Aorta (tissue), 5 donors: ENCODE measurements around the gene ANKRD27. TPM values are rescaled to one million over a fixed set of nuclear protein-coding genes. Genes with fewer than 3 reads are reported as not detected.
"Not testable (repeated sequence)": the region's sequence is repeated elsewhere in the genome, so short reads cannot be mapped to it uniquely, and the experiment has no call there.

Source experiments
- ATAC-seq: fragments of 200-7000 bp; cut with Tn5 transposase; one replicate; pipeline ENCODE4 v1.9.1; 2022; ENCODE audit warnings: moderate library complexity; ENCODE audit not compliant: low FRiP score
- DNase-seq, 2 donors: peaks; one replicate each; pipeline ENCODE4 v3.0.0-alpha.2; 2020
- H3K27ac ChIP-seq, 2 donors: one replicate each; pipeline ENCODE4 v1.5.1; 2013; ENCODE audit warnings: low read length in 2 of 2, mild to moderate bottlenecking in 2 of 2, moderate library complexity in 2 of 2, control low read depth in 1 of 2, inconsistent platforms in 1 of 2, low read depth in 1 of 2
- H3K27me3 ChIP-seq, 2 donors: one replicate each; pipeline ENCODE4 v1.6.1; 2013; ENCODE audit warnings: control low read depth in 1 of 2, low read length in 1 of 2, mild to moderate bottlenecking in 1 of 2, moderate library complexity in 1 of 2; ENCODE audit not compliant: insufficient read depth in 2 of 2, control insufficient read depth in 1 of 2
- H3K36me3 ChIP-seq, 2 donors: one replicate each; pipeline ENCODE4 v1.6.1; 2013; ENCODE audit warnings: control low read depth in 1 of 2, low read length in 1 of 2, mild to moderate bottlenecking in 1 of 2; ENCODE audit not compliant: insufficient read depth in 2 of 2, control insufficient read depth in 1 of 2
- H3K4me1 ChIP-seq, 2 donors: one replicate each; pipeline ENCODE4 v1.6.1; 2013; ENCODE audit warnings: low read length in 2 of 2, control low read depth in 1 of 2, mild to moderate bottlenecking in 1 of 2, moderate library complexity in 1 of 2; ENCODE audit not compliant: insufficient read depth in 2 of 2, control insufficient read depth in 1 of 2
- H3K4me3 ChIP-seq, 2 donors: one replicate each; pipeline ENCODE4 v1.5.1; 2013; ENCODE audit warnings: low read length in 2 of 2, control low read depth in 1 of 2, mild to moderate bottlenecking in 1 of 2
- H3K9me3 ChIP-seq: one replicate; pipeline ENCODE4 v1.6.1; 2013; ENCODE audit warnings: mild to moderate bottlenecking, low read length; ENCODE audit not compliant: control insufficient read depth
- WGBS, 2 donors: extraction: QIAGEN DNeasy Blood & Tissue Kit; methylation state at CpG; one replicate each; pipeline ENCODE4 v1.1.7; 2013; 5-methylcytosine and 5-hydroxymethylcytosine counted together
- intact Hi-C, 2 donors: fragments of 100-400 bp; cut with DNase I; formaldehyde crosslinking; loops; one replicate each; pipeline versions ENCODE4 v1.14.2 to v1.15.0; 2022
- polyA plus RNA-seq, 2 donors: library from polyadenylated mRNA; stranded (reverse); fragments of 200-250 nt; gene quantifications; one replicate each; pipeline ENCODE4 v1.2.3, GENCODE V29; 2013
- total RNA-seq, 2 donors: library from RNA; stranded (reverse); fragmentation: NEBNext Ultra II Directional; extraction: Animal tissue kit (Norgen Biotek cat#: 25700); gene quantifications; one replicate each; pipeline ENCODE4 v1.2.1, GENCODE V29; 2021
- donor health status: healthy with polysubstance abuse.
- donor health status: Bipolar disorder and iron deficiency.
- donor health status: DM: no; HTN: no; CAD: no.
- donor health status: DM: no; HTN: no; CAD: no.
- donor health status: DM: yes; HTN: yes; CAD: no.

The ANKRD27 gene
- total and polyA plus RNA-seq, 4 donors, result 11.0 to 30.9 (median 21.1) TPM

DNA sequence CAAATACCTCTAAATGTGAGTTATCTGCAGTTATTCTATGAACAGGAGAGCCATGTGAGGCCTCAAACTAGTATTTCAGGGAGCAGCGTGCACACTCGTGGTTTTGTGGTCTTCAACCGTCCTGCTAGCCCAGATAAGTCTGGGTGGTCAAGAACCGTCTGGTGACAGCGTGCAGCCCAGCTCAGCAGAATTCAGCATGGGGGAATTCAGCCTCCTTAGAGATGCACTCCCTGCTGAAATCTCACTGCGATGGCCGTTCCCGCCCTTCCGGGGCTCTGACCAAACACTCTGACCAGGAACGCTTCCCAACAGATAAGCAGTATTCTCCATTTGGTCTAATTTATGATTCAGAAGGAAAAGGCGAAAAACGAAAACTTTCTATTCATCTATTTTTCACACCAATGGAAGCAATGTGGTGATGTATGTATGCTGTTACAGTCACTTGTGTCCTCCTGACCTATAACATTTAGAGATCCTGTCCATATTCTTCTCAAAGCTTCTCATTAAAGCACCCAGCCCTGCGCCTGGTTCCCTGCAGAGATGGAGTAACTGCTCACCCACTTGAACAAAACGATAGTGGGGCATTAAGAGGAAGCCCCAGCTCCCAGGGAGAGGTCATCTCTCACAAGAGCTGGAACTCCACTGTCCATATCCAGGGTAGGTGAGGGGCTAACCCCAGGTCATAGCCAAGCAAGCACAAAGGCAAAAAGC, 2.9 kb downstream of the ANKRD27 start:
- Histone ChIP-seq H3K4me1 (no peaks in the 10 kb centered on the region), H3K4me3 (no peak overlapping the region), H3K36me3 (no peaks in the 10 kb centered on the region), H3K27ac (no peak overlapping the region), H3K27me3 (no peaks in the 10 kb centered on the region), H3K9me3 (no peaks in the 10 kb centered on the region)
- 85 to 86% methylated on average over 14 of the region's 14 CpGs for WGBS, 2 donors
- intact Hi-C loops, result loop anchor here in 1 of 2 donors (10.0 kb wide), 2 partner anchors 303 to 327 kb away; partner anchors contain the start of genes CEP89, FAAP24 and ZNF507
- ATAC-seq (no peak), DNase-seq (no peak)

DNA sequence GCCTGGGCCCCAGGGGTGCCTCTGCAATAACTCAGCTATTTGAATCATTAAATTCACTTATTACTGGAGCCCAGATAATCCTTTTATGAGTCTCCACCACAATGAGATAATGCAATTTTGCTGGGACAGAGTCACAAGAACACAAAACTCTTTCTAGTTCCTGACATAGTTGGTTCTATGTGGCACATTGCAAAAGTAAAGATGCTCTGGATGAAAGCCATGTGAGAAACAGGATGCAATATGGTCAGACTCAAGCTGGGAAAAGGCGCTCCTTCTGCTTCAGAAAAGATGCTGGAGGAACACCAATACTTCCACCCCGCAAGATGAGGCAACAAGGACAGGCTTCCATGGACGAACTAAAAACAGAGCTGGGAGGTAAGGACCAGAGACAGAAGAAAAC, 5.7 kb downstream of the ANKRD27 start:
- Histone ChIP-seq H3K27ac (no peak overlapping the region), H3K4me1 (no peaks in the 10 kb centered on the region), H3K4me3 (no peak overlapping the region), H3K36me3 (no peaks in the 10 kb centered on the region), H3K9me3 (no peaks in the 10 kb centered on the region), H3K27me3 (no peaks in the 10 kb centered on the region)
- DNase-seq, result no peak
- intact Hi-C loops, result no loop called here
- no peak for ATAC-seq
- 95% methylated on average over 3 of the region's 3 CpGs for WGBS, 2 donors

DNA sequence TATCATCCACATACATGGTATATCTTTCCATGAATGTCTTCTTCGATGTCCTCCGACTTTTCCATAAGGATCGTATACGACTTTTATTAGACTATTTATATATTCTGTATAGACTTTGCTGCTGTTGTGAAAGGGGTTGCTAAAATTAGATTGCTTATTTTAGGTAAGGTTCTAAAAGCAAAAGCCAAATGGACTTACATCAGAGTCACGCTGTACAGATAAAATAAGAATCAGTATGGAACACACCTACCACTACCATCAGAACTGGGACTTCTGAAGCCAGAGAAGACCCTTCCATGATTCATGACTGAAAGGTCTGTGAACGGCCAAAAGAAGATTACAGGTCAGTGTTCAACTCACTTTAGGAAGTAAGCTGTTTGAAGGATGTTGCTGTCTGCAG, 8.9 kb downstream of the ANKRD27 start:
- H3K36me3 ChIP-seq, result no peaks in the 10 kb centered on the region
- DNase-seq (no peak), ATAC-seq (no peak)
- H3K4me1 ChIP-seq, result no peaks in the 10 kb centered on the region
- H3K9me3 ChIP-seq, result no peaks in the 10 kb centered on the region
- intact Hi-C loops, result no loop called here
- H3K27me3 ChIP-seq, result no peaks in the 10 kb centered on the region
- WGBS, 2 donors, result 77 to 83% methylated on average over 6 of the region's 6 CpGs
- H3K27ac ChIP-seq, result no peak overlapping the region
- H3K4me3 ChIP-seq, result no peak overlapping the region

DNA sequence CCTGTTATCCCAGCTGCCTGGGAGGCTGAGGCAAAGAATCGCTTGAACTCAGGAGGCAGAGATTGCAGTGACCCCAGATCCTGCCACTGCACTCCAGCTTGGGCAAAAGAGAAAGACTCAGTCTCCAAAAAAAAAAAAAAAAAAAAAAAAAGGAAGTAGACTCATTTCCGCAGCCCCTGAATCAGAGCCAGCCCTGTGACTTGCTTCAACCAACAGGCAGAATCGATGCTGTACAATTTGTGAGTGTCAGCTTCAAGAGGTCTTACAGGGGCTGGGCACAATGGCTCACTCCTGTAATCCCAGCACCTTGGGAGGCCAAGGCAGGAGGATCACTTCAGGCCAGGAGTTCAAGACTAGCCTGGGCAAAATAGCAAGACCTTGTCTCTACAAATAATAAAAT, 12.8 kb downstream of the ANKRD27 start:
- WGBS, 2 donors, result 48 to 51% methylated on average over 3 of the region's 3 CpGs
- ATAC-seq, result no peak

DNA sequence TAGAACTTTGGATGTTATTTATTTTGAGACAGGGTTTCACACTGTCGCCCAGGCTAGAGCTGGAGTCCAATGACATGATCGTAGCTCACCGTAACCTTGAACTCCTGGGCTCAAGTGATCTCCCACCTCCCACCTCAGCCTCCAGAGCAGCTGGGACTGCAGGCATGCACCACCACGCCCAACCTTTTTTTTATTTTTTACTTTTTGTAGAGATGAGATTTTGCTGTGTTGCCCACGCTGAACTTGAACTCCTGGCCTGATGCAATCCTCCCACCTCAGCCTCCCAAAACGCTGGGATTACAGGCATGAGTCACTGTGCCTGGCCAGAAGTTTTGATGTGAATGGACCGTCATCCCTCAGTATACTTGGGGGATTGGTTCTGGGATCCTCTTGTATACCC, 13.7 kb downstream of the ANKRD27 start:
- ATAC-seq (no peak), DNase-seq (no peak)
- intact Hi-C loops, result no loop called here
- no peak overlapping the region for H3K4me3 ChIP-seq
- no peaks in the 10 kb centered on the region for H3K27me3 ChIP-seq
- H3K9me3 ChIP-seq, result no peaks in the 10 kb centered on the region
- H3K36me3 ChIP-seq, result no peaks in the 10 kb centered on the region
- 90 to 91% methylated on average over 7 of the region's 7 CpGs for WGBS, 2 donors
- no peaks in the 10 kb centered on the region for H3K4me1 ChIP-seq
- no peak overlapping the region for H3K27ac ChIP-seq

More for the DNA sequence above, 12.8 kb downstream of the ANKRD27 start:
- no peaks in the 10 kb centered on the region for H3K36me3 ChIP-seq
- intact Hi-C loops, result no loop called here
- H3K27me3 ChIP-seq, result no peaks in the 10 kb centered on the region
- no peak overlapping the region for H3K4me3 ChIP-seq
- no peak overlapping the region for H3K27ac ChIP-seq
- H3K4me1 ChIP-seq, result no peaks in the 10 kb centered on the region
- peak in 1 of 2 donors; percentile 63 for DNase-seq
- no peaks in the 10 kb centered on the region for H3K9me3 ChIP-seq

DNA sequence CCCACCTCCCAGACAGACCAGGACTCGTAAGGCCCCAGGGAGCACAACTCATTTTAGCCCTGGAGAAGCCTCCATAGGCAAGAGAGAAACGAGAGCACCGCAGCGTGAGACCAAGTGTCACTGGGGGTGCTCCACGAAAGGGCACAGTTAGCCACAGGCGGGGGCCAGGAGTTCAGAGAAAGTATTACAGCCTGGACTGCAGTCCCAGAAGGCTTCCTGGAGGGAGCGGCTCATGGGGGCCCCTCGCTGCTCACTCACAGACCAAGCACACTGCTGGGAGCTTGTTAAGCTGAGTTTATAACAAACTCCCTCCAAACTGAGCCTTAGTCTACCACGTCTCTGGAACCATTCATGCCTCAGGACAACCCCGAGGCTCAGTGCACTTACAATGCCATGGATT, 16.5 kb downstream of the ANKRD27 start:
- H3K9me3 ChIP-seq, result no peaks in the 10 kb centered on the region
- intact Hi-C loops, result no loop called here
- H3K27ac ChIP-seq, result no peak overlapping the region
- H3K27me3 ChIP-seq, result no peaks in the 10 kb centered on the region
- no peaks in the 10 kb centered on the region for H3K36me3 ChIP-seq
- DNase-seq (no peak), ATAC-seq (no peak)
- no peak overlapping the region for H3K4me3 ChIP-seq
- H3K4me1 ChIP-seq, result no peaks in the 10 kb centered on the region
- WGBS, 2 donors, result 85% methylated on average over 10 of the region's 10 CpGs

DNA sequence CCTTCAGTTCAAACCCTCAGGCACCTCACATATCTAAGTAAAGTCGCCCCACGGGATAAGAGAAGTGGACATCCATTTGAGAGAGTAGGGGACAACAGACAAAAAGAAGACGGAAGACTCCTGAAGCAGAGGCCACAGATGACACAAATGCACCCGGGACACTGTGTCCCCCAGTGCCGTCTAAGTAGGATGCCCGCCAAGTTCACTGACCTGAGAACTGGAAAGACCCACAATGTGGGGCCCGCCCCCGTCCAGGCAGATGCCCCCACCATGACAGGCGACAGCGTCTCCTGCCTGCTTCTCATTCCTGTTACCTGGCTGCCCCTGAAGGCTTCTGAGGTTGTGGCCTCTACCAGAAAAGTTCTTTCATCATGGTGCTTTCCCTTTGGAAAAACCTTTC, 16.9 kb downstream of the ANKRD27 start:
- Histone ChIP-seq H3K27me3 (no peaks in the 10 kb centered on the region), H3K4me3 (no peak overlapping the region), H3K4me1 (no peaks in the 10 kb centered on the region), H3K9me3 (no peaks in the 10 kb centered on the region), H3K36me3 (no peaks in the 10 kb centered on the region), H3K27ac (no peak overlapping the region)
- ATAC-seq (no peak), DNase-seq (no peak)
- WGBS, 2 donors, result 90 to 92% methylated on average over 9 to 10 of the region's 10 CpGs
- intact Hi-C loops, result no loop called here

DNA sequence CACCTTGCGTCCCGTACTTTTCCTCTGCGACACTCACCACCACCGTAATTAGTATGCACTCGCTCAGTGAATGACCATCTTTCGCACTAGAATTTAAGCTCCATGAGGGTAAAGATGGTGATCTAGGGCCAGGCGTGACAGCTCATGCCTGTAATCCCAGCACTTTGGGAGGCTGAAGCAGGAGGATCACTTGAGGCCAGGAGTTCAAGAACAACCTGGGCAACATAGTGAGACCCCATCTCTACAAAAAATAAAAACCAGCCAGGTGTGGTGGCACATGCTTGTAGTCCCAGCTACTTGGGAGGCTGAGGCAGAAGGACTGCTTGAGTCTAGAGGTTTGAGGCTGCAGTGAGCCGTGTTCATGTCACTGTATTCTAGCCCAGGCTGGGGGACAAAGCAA, 18.6 kb downstream of the ANKRD27 start:
- H3K9me3 ChIP-seq, ATAC-seq, H3K36me3 ChIP-seq, intact Hi-C loops, H3K27ac ChIP-seq, H3K4me1 ChIP-seq, H3K27me3 ChIP-seq, DNase-seq, H3K4me3 ChIP-seq: not testable (repeated sequence)
- WGBS, 2 donors, result 96 to 98% methylated on average over 8 of the region's 8 CpGs

DNA sequence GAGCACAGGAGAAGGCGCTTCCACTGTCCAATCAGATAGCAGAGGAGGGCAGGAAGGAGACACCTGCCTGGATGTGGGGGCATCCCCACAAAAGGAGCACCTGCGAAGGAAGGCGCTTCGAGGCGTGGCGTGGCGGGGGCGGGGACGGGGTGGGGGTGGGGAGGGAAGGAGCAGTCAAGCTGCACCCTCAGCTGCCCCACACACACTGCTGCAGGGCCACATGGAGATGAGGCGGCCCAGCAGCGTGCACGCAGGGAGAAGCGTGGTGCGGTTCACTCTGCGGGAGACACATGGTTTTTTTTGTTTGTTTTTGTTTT, 21.4 kb downstream of the ANKRD27 start:
- Histone ChIP-seq H3K27me3 (no peaks in the 10 kb centered on the region), H3K4me1 (no peaks in the 10 kb centered on the region), H3K4me3 (no peak overlapping the region), H3K27ac (no peak overlapping the region), H3K36me3 (no peaks in the 10 kb centered on the region), H3K9me3 (no peaks in the 10 kb centered on the region)
- no peak for ATAC-seq
- 90 to 92% methylated on average over 15 of the region's 15 CpGs for WGBS, 2 donors
- DNase-seq, result no peak
- intact Hi-C loops, result no loop called here
